Mesenteric fat pad (tissue), 1 donor: ENCODE measurements around the gene SNX21. TPM values are rescaled to one million over a fixed set of nuclear protein-coding genes. Genes with fewer than 3 reads are reported as not detected.
"Not testable (repeated sequence)": the region's sequence is repeated elsewhere in the genome, so short reads cannot be mapped to it uniquely, and the experiment has no call there.

ENCODE experiments used
- DNase-seq: peaks from one replicate; pipeline ENCODE4 v3.0.0-alpha.2; 2020; ENCODE audit warnings: low spot score
- total RNA-seq: library from RNA; stranded (reverse); fragmentation: NEBNext Ultra II Directional; extraction: Animal tissue kit (Norgen Biotek cat#: 25700); gene quantifications from one replicate; pipeline ENCODE4 v1.2.1, GENCODE V29; 2021
- donor health status: DM: yes; HTN: yes; CAD: no.

Gene SNX21
- total RNA-seq, 1 donor from 2014 or later = 46.7 TPM

GRCh38 chr20:45822857-45823256 lies 10.7 kb upstream of the SNX21 start:
- no peak for DNase-seq

- no peak for DNase-seq
These were observed 9.4 kb upstream of the SNX21 start for GRCh38 chr20:45823949-45824835.

- DNase-seq = no peak
These were observed 7.1 kb upstream of the SNX21 start for GRCh38 chr20:45826381-45827019.

GRCh38 chr20:45827030-45827652 lies 6.5 kb upstream of the SNX21 start, which contains the start of gene TNNC2:
TSS of gene TNNC2 (minus strand) at chr20:45827312. CDS start at chr20:45827248, 64 bp downstream.
- DNase-seq = no peak

- DNase-seq = no peak
These were observed 5.9 kb upstream of the SNX21 start for GRCh38 chr20:45827712-45828111.

- DNase-seq = no peak
These were observed 5.0 kb upstream of the SNX21 start for GRCh38 chr20:45828589-45828988.

- DNase-seq = not testable (repeated sequence)
These were observed 3.9 kb upstream of the SNX21 start for GRCh38 chr20:45829673-45830106.

GRCh38 chr20:45832619-45833018 lies 980 bp upstream of the SNX21 start:
- DNase-seq = no peak

GRCh38 chr20:45833883-45834796 lies 541 bp downstream of the SNX21 start:
- DNase-seq = no peak

- no peak for DNase-seq
These were observed 1.2 kb downstream of the SNX21 start for GRCh38 chr20:45834797-45835161.

- DNase-seq = no peak
These were observed 1.7 kb downstream of the SNX21 start for GRCh38 chr20:45835329-45835765.

GRCh38 chr20:45835825-45836224 lies 2.2 kb downstream of the SNX21 start:
- DNase-seq = no peak

GRCh38 chr20:45836841-45837240 lies 3.2 kb downstream of the SNX21 start:
- no peak for DNase-seq

GRCh38 chr20:45840700-45841198 lies 7.2 kb downstream of the SNX21 start:
- no peak for DNase-seq

GRCh38 chr20:45841407-45842129 lies 8.0 kb downstream of the SNX21 start:
- DNase-seq = no peak

GRCh38 chr20:45842169-45842812 lies 8.7 kb downstream of the SNX21 start:
- DNase-seq = no peak

- no peak for DNase-seq
These were observed 9.9 kb downstream of the SNX21 start for GRCh38 chr20:45843506-45843905.

GRCh38 chr20:45845452-45845851 lies 11.9 kb downstream of the SNX21 start:
- no peak for DNase-seq

- no peak for DNase-seq
These were observed 14.8 kb downstream of the SNX21 start for GRCh38 chr20:45848421-45848820.
